ENCODE measurements around the gene PLXDC1.
A peak's percentile ranks its signal among the peaks of the same experiment; 100 is the strongest.

PLXDC1 gene

DNA sequence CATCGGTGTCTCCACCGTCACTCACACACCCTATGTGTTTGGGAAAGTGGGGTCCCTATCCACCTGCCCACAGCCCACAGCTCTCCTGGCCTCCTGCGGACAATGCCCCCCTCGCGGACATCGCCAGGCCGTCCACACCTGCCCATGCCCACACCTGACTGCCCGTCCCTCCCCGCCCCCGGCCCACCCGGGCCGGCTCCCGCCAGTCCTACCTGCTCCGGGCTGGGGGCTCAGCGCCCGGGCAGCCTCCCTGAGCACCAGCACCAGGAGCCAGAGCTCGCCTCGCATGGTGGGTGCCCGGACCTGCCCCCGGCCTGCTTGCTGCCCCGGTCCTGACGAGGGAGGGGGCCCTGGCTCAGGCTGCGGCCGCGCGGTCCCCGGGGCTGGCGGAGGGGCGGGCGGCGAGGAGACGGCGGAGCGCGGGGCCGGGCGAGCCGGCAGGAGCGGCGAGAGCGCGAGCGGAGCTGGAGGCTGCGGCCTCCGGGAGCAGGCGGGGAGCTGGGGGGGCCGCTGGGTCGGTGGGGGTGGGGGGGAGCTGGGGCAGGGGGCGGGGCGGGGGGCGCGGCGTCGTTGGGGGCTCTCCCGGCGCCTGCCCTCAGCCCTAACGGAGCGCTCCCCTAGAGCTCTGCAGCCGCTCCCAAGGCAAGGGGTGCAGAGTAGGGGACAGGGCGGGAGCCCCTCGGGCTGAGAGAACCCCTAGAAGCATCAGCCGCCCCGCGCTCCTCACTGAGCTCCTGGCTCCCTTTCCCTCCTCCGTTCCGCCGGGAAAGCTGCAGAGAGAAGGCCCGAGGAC is at the start of gene PLXDC1:
TSS of gene PLXDC1 (minus strand) at position 488 of the 793 bp plus-strand sequence. CDS start at position 288, 200 bp downstream.
- no peak for DNase-seq

GRCh38 chr17:39200957-39201510 is 49.6 kb upstream of the PLXDC1 start:
- no peak for DNase-seq

GRCh38 chr17:39200070-39200879 is 48.8 kb upstream of the PLXDC1 start, which contains the start of gene RPL19:
RPL19 (plus strand) TSS chr17:39200283; CDS start chr17:39200345, 62 bp downstream.
- DNase-seq = peak; percentile 66

DNA sequence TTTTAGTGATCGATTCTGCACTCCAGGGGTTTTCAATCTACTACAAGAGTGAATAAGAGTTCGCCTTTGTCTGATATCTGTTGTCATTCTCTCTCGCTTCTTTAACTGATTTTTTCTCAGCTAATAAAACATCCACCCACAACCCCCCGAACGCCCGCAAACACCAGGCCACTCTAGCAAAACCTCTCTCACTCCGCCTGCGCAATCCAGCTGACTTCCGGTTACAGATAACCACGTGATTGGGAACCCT is 48.3 kb upstream of the PLXDC1 start:
- peak; percentile 71 for DNase-seq

DNA sequence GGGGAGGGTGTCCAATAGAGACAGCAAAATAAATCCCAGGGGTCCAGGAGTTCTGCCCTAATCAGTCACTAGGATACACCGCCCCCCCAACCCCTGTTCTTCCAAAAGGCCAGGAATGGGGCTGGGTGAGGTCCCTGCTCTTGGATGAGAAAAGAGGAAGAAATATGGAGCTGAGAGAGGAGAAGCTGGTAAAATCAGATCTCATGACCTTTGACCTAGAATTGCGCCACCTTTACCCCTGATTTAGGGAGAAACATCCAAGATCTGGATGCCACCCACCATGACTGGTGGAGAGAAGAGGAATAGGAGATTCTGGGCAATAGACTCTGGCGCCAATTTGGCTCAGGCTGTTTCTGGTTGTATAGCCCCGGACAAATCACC is 46.7 kb upstream of the PLXDC1 start:
- no peak for DNase-seq

DNA sequence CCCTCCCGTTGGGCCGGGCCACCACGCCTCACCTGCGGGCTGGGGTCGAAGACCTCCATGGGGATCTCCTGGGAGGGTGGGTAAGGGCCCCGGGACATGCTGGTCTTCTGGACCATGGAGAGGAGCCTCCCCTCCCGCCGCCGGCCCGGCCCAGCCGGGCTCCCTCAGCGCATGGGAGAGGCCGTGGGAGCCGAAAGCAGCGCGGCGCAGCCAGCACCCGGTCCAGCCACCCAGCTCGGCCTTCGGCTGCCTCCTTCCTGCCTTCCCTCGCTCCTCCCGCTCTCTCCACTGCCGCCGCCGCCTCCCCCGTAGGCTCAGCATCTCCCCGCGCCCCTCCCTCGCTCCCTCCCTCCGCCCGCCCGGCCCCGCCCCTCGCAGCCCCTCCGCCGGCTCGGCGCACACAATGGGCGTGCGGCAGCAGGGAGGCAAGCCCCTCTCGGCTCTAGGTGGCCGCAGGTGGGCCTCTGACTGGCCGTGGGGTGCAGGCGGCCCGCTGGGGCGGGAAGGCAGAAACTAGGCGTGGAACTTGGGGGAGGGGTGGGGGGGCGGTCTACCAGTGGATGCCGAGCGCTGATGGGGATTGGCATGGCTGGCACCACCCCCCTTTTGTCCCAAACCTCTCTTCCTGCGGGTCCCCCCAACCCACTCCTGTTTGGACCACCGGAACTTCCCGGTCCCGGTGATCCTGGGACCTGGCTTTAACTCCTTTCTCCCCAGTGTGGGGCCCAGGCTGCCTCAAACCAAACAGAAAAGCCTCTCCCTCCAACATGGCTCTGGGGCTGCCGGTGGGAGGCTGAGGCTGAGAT is 46.1 kb upstream of the PLXDC1 start, which contains the start of gene CACNB1:
TSS of gene CACNB1 (minus strand) at position 290 of the 806 bp plus-strand sequence. CDS start at position 116, 174 bp downstream.
- DNase-seq = peak; percentile 83

DNA sequence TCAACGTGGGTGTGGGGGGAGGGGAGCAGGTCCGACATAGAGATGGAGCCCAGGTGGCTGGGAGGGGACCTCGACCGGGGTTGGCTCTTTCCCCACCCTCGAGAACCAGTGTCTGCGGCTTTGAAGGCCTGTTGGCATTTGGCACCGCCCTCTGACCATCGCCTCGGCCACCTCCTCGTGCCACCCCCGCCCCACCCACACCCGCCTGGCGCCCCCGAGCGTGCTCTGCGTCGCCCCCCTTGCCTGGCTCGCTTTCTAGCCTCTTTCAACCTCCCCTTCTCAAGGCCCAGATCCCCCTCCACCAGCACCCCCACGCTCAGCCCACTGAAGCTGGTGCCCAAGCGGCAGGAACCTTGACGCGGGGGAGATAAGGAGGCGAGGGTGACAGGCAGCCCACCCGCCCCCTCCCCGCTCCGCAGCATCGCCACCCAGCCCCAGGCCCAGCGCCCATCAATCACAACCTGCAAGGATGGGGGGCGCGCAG is 45.4 kb upstream of the PLXDC1 start:
- DNase-seq = no peak

- DNase-seq = no peak
Observed at GRCh38 chr17:39196241-39196807, 44.9 kb upstream of the PLXDC1 start.

DNA sequence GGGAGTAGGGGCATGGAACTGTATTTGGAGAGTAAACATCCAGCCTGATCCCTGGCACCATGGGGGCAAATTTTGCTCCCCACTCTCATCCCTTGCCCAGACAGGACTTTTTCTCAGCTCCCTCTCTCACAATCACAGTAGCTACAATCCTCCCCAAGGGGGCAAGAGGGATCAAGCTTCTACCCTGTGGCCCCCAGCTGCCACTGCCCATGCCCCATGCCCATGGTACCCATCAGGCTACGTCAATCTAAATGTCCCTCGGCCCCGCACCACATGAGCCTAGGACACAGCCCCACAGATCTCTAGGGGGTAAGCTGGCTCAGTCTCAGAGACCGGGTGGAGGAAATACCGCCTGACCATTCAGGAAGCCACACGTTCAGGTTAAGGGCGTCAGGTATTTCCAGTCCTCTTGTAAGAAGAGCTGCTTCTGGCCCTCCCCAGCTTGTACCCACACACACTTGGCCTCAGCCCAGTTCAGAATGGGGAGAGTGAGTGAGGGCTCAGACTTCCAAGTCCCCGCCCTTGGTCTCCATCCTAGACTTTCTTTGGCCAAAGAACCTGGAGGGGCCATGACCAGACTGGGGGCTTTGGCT is 44.2 kb upstream of the PLXDC1 start:
- no peak for DNase-seq

DNA sequence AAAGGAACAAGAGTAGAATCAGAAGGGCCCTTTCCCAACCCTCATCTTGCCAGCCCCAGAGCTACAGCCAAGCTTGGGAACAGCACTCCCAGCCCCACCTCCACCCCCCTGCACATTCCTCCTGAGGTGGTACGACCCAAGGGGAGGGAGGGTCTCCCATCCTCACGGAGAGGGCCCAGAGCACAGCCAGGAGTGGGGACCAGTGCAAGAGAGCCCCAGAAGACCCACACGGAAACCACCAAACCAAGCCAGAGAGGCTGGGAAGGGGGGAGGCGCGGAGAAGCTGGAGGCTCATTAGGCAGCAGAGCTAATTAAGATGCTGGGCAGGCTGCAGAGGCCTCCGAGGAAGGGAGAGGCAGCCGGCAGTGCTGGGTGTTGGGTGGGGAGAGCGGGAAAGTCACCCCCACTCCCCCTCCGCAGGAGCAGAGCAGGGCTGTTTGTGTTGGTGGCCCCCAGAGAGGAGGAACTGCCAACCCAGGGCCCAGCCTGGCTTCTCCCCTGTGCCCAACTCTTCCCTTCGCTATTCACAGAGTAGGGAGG is 43.6 kb upstream of the PLXDC1 start:
- DNase-seq = no peak

DNA sequence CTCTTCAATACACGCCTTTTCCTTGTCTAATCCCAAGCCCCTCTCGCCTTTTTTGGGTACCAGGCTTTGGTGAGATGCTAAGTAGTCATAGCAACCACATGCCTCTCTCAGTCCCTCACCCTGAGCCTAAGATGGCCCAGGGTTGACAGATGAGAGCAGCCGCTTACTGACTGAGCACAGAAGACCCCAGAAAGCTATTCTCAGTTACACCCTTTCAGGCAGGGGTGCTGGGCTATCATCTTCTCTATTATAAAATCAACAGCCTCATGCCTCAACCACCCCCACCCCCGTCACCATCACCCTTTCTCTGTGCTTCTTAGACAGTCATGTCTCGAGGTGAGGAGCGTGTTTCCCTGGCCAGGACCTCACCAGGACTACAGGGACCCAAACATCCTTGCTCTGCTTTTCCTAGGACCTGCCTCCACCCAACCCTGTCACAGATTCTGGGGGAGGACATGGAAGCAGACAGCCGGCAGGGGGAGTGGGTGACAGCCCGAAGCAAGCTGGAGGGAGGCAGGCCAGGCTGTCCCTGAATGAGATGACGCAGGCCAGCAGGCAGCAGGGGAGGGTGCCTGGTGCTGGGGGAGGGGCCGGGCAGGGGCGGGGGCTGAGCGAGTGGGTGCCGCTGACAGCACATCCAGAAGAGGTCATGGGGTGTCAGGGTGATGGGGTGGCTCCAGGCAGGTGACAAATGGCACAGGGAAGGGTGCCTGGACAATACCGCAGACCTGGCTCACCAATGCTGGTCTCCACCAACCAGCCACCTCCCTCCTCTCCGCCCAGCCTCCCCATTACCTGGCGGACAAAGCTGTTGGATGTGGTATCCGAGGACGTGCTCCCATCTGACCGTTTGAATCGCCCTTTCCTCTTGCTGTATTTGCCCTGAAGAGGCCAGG is 42.9 kb upstream of the PLXDC1 start:
- peak; percentile 89 for DNase-seq

DNA sequence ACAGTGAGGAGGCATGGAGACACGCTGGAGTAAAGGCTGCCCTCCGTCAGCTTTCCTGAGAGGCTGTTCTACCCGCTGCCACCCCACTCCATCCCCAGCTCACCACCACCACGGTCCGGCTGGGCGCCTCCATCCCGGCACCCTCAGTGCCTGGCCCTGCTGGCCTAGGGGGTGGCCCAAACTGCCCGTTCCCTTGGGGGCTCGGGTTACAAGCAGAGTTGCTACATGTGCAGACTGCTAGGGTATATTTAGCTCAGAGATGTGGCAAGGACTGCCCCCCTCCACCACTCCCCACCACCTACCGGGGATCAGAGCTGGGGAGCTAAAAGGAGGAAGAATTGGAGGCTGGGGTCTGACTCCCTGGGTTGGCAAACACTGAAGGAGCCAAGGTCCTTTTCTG is 41.9 kb upstream of the PLXDC1 start:
- no peak for DNase-seq

DNA sequence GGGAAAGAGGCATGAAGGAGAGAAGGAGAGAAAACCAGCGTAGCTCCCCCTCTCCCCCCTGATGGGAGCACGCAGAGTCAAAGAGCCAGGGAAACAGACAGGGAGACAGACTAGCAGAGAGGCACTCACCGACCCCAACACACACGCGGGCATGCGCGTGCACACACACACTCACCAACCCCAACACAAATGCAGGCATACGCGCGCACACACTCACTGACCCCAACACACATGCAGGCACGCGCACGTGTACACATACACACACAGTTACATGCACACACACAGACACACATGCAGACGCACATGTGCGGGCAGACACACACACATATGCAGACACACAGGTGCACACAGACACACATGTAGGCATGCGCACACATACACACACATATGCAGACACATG is 41.5 kb upstream of the PLXDC1 start:
- DNase-seq = no peak

GRCh38 chr17:39191750-39192510 is 40.5 kb upstream of the PLXDC1 start:
- DNase-seq = no peak

GRCh38 chr17:39187152-39187830 is 35.9 kb upstream of the PLXDC1 start:
- no peak for DNase-seq

DNA sequence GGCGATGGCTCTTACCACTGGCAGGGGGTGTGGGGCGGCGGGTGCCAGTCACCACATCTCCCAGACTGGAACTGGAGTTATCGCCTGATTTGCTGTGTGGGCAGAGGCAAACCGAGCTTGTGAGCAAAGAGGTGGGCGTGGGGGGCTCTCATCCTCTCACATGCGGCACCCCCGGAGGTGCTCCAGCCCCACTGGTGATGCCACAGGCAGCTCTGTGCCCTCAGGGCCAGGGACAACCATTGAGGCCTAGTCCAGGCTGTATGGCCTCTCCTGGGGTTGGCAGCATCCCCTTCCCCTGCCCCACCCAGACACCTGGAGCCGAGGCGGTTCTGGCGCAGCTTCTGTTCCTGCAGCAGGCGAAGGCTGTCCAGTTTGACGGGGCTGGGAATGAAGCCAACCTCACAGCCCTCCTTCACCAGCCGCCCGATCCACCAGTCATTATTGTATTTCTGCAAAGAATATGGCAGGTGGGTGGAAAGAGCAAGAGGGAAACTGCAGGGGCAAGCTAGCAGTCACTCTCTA is 35.1 kb upstream of the PLXDC1 start:
- no peak for DNase-seq

DNA sequence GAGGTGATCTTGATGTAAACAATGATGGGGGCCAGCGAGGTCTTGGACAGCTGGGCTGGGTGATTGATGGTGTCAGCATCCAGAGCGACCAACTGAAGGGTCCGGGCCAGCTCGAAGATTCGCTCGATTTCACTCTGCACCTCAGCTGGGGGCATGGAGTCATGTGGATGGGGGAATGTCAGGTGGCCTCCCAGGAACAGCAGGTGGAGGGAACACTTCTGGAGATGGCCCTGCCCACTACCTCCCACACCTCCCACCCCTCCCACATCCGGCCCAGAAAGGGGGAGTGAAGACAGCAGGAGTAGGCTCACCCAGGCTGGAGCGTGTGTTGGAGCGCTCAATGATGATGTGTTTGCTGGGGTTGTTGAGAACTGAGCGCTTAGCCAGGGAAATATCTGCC is 32.3 kb upstream of the PLXDC1 start:
- DNase-seq = no peak

DNA sequence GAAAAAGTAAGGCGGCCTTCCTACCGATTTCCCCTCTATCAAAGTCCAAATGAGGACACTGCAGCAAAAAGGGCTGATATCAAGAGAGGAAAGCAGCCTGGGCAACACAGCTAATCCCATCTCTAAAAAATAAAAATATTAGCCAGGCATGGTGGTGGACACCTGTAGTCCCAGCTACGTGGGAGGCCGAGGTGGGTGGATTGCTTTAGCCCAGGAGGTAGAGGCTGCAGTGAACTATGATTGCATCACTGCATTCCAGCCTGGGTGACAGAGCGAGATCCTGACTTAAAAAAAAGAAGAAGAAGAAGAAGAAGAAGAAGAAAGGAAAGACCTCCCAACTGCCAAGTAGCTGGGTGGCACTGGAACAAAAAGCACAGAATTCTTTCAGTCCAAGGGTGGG is 31.6 kb upstream of the PLXDC1 start:
- DNase-seq = no peak

GRCh38 chr17:39181303-39181702 is 29.9 kb upstream of the PLXDC1 start:
- DNase-seq = no peak

All from 8988T (cell line).